H9 (cell line): Measurements from ENCODE around the gene MT1F. TPM values are rescaled to one million over a fixed set of nuclear protein-coding genes. Genes with fewer than 3 reads are reported as not detected.

Experiments used
- DNase-seq: peaks from one replicate; pipeline ENCODE4 v3.0.0-alpha.2; 2017
- H2AFZ ChIP-seq: one replicate; pipeline ENCODE4 v1.6.1; 2013; ENCODE audit warnings: mild to moderate bottlenecking, low read length, control low read depth, moderate library complexity
- H2AK5ac ChIP-seq: 2 replicates; pipeline ENCODE4 v1.6.1; 2013; ENCODE audit warnings: low read length, control low read depth, mixed read lengths; ENCODE audit not compliant: insufficient read length
- H2BK120ac ChIP-seq: one replicate; pipeline ENCODE4 v1.6.1; 2013; ENCODE audit warnings: low read depth, mild to moderate bottlenecking, low read length, control low read depth, inconsistent platforms; ENCODE audit not compliant: poor library complexity, severe bottlenecking
- H2BK12ac ChIP-seq: 2 replicates; pipeline ENCODE4 v1.6.1; 2013; ENCODE audit warnings: low read length, control low read depth, mixed read lengths, low read depth; ENCODE audit not compliant: insufficient read length
- H2BK15ac ChIP-seq: 2 replicates; pipeline ENCODE4 v1.6.1; 2013; ENCODE audit warnings: low read depth, low read length, control low read depth
- H2BK20ac ChIP-seq: one replicate; pipeline ENCODE4 v1.6.1; 2013; ENCODE audit warnings: low read depth, mild to moderate bottlenecking, low read length, control low read depth, inconsistent platforms; ENCODE audit not compliant: poor library complexity, severe bottlenecking
- H2BK5ac ChIP-seq: 2 replicates; pipeline ENCODE4 v1.6.1; 2013; ENCODE audit warnings: low read length, control low read depth, mixed read lengths; ENCODE audit not compliant: insufficient read length
- H3K14ac ChIP-seq: 2 replicates; pipeline ENCODE4 v1.6.1; 2013; ENCODE audit warnings: low read length, control low read depth; ENCODE audit not compliant: insufficient read depth
- H3K18ac ChIP-seq: 2 replicates; pipeline ENCODE4 v1.6.1; 2013; ENCODE audit warnings: low read depth, mild to moderate bottlenecking, mixed read lengths, low read length, control low read depth; ENCODE audit not compliant: insufficient read length
- H3K23ac ChIP-seq: 2 replicates; pipeline ENCODE4 v1.6.1; 2013; ENCODE audit warnings: low read length, control low read depth, mixed read lengths, low read depth; ENCODE audit not compliant: insufficient read length
- H3K23me2 ChIP-seq: 2 replicates; pipeline ENCODE4 v1.6.1; 2013; ENCODE audit warnings: low read depth, mild to moderate bottlenecking, mixed read lengths, low read length, control low read depth; ENCODE audit not compliant: insufficient read length, poor library complexity, severe bottlenecking
- H3K27ac ChIP-seq: 2 replicates; pipeline ENCODE4 v1.5.1; 2013; ENCODE audit warnings: low read length, control low read depth, mixed read lengths, low read depth; ENCODE audit not compliant: insufficient read length
- H3K27me3 ChIP-seq: 2 replicates; pipeline ENCODE4 v1.6.1; 2013; ENCODE audit warnings: low read length, control low read depth, inconsistent platforms; ENCODE audit not compliant: insufficient read depth
- H3K4ac ChIP-seq: 2 replicates; pipeline ENCODE4 v1.6.1; 2013; ENCODE audit warnings: low read depth, mild to moderate bottlenecking, control low read depth, inconsistent platforms, low read length, moderate library complexity
- H3K4me1 ChIP-seq: 2 replicates; pipeline ENCODE4 v1.6.1; 2013; ENCODE audit warnings: low read length, control low read depth, inconsistent platforms; ENCODE audit not compliant: insufficient read depth
- H3K4me2 ChIP-seq: 2 replicates; pipeline ENCODE4 v1.6.1; 2013; ENCODE audit warnings: low read length, control low read depth, mixed read lengths; ENCODE audit not compliant: insufficient read length, insufficient read depth
- H3K56ac ChIP-seq: 2 replicates; pipeline ENCODE4 v1.6.1; 2013; ENCODE audit warnings: low read depth, mild to moderate bottlenecking, mixed read lengths, low read length, control low read depth; ENCODE audit not compliant: insufficient read length
- H3K79me1 ChIP-seq: 2 replicates; pipeline ENCODE4 v1.6.1; 2013; ENCODE audit warnings: low read depth, mild to moderate bottlenecking, moderate library complexity, low read length, control low read depth, inconsistent platforms; ENCODE audit not compliant: insufficient read depth, poor library complexity, severe bottlenecking
- H3K79me2 ChIP-seq: 2 replicates; pipeline ENCODE4 v1.6.1; 2013; ENCODE audit warnings: low read length, control low read depth, inconsistent platforms; ENCODE audit not compliant: insufficient read depth
- H3K9ac ChIP-seq: 2 replicates; pipeline ENCODE4 v1.6.1; 2013; ENCODE audit warnings: low read length, control low read depth, mixed read lengths; ENCODE audit not compliant: insufficient read length; ENCODE audit errors: extremely low read depth
- H3K9me3 ChIP-seq: one replicate; pipeline ENCODE4 v1.6.1; 2013; ENCODE audit warnings: low read depth, low read length, inconsistent platforms; ENCODE audit not compliant: control insufficient read depth
- H3T11ph ChIP-seq: one replicate; pipeline ENCODE4 v1.6.1; 2013; ENCODE audit warnings: mild to moderate bottlenecking, low read length, control low read depth, inconsistent platforms
- H4K20me1 ChIP-seq: one replicate; pipeline ENCODE4 v1.6.1; 2013; ENCODE audit not compliant: control insufficient read depth, insufficient read length, insufficient read depth
- H4K5ac ChIP-seq: 2 replicates; pipeline ENCODE4 v1.6.1; 2013; ENCODE audit warnings: low read depth, mild to moderate bottlenecking, mixed read lengths, low read length, control low read depth; ENCODE audit not compliant: insufficient read length
- H4K8ac ChIP-seq: replicated peaks from 2 replicates; pipeline ENCODE4 v1.6.1; 2013; ENCODE audit warnings: low read length, control low read depth, mixed read lengths, low read depth; ENCODE audit not compliant: insufficient read length
- H4K91ac ChIP-seq: 2 replicates; pipeline ENCODE4 v1.6.1; 2013; ENCODE audit warnings: low read depth, mild to moderate bottlenecking, moderate library complexity, mixed read lengths, low read length, control low read depth; ENCODE audit not compliant: insufficient read length
- H3K27ac Mint-ChIP-seq, 3 experiments: 2 replicates in 2 of 3; 3 replicates in 1 of 3; pipeline ENCODE4 v1.8.0; 2020 to 2021; ENCODE audit warnings: mixed read lengths in 3 of 3, mild to moderate bottlenecking in 1 of 3, moderate library complexity in 1 of 3
- H3K27me3 Mint-ChIP-seq: 2 replicates; pipeline ENCODE4 v1.8.0; 2021; ENCODE audit warnings: low read depth, mild to moderate bottlenecking, moderate library complexity, mixed read lengths
- H3K36me3 Mint-ChIP-seq, 3 experiments: 2 replicates in 2 of 3; 3 replicates in 1 of 3; pipeline ENCODE4 v1.8.0; 2020 to 2021; ENCODE audit warnings: low read depth in 3 of 3, mixed read lengths in 3 of 3; ENCODE audit not compliant: insufficient read depth in 1 of 3
- H3K4me1 Mint-ChIP-seq, 2 experiments: 2 replicates each; pipeline ENCODE4 v1.8.0; 2020; ENCODE audit warnings: mixed read lengths in 2 of 2
- H3K4me3 Mint-ChIP-seq, 2 experiments: 2 replicates in 1 of 2; 3 replicates in 1 of 2; pipeline ENCODE4 v1.8.0; 2020 to 2021; ENCODE audit warnings: mild to moderate bottlenecking in 2 of 2, mixed read lengths in 2 of 2, moderate library complexity in 1 of 2
- H3K9me3 Mint-ChIP-seq, 2 experiments: 2 replicates in 1 of 2; 3 replicates in 1 of 2; pipeline ENCODE4 v1.8.0; 2020; ENCODE audit warnings: mild to moderate bottlenecking in 2 of 2, mixed read lengths in 2 of 2, moderate library complexity in 1 of 2
- WGBS: extraction: QIAGEN DNeasy Blood & Tissue Kit; methylation state at CpG from one replicate; pipeline ENCODE4 v1.1.7; 2013; ENCODE audit warnings: missing lambda C conversion rate, low lambda C conversion rate, mixed read lengths; ENCODE audit not compliant: insufficient read length; ENCODE audit errors: extremely low coverage; 5-methylcytosine and 5-hydroxymethylcytosine counted together
- total RNA-seq: library from RNA; stranded (reverse); gene quantifications from 2 replicates; pipeline ENCODE4 v1.2.1, GENCODE V29; 2021
- TF ChIP-seq, protein P1 (sequence below): fragments of 200-600 bp; sonication (generic); conservative IDR thresholded peaks from 3 replicates; pipeline ENCODE4 v1.8.0; 2021; ENCODE audit warnings: antibody characterized with exemption, mild to moderate bottlenecking

The MT1F gene
- total RNA-seq, 1 experiment from 2014 or later = 26.1 TPM

GRCh38 chr16:56701534-56701933 is 43.8 kb downstream of the MT1F start:
- no peak overlapping the region for H3T11ph ChIP-seq
- no peak overlapping the region for H2AK5ac ChIP-seq
- no peaks in the 10 kb centered on the region for H3K27me3 ChIP-seq
- no peak overlapping the region for H2BK20ac ChIP-seq
- no peak overlapping the region for H2BK5ac ChIP-seq
- no peak overlapping the region for H2BK12ac ChIP-seq
- H3K79me1 ChIP-seq = no peaks in the 10 kb centered on the region
- no peak overlapping the region for H3K9ac ChIP-seq
- Mint-ChIP-seq H3K36me3 (peaks cover 0 to 5% (median 5%) of the 10 kb centered on the region in 3 experiments; a peak in 4 of 7 replicates), H3K4me1 (peaks cover 9% of the 10 kb centered on the region in 2 experiments), H3K27me3 (peaks cover 11% of the 10 kb centered on the region), H3K9me3 (peaks cover 11% of the 10 kb centered on the region in 2 experiments), H3K4me3 (no peak overlapping the region), H3K27ac (no peak overlapping the region)
- no peak overlapping the region for H3K4me2 ChIP-seq
- H2AFZ ChIP-seq = no peak overlapping the region
- no peaks in the 10 kb centered on the region for H3K23me2 ChIP-seq
- no peak overlapping the region for H2BK120ac ChIP-seq
- H3K14ac ChIP-seq = no peak overlapping the region
- H4K91ac ChIP-seq = no peak overlapping the region
- no peak overlapping the region for H2BK15ac ChIP-seq
- H3K9me3 ChIP-seq = no peaks in the 10 kb centered on the region
- H4K5ac ChIP-seq = no peak overlapping the region
- DNase-seq = no peak
- H3K18ac ChIP-seq = no peak overlapping the region
- TF ChIP-seq, protein P1, sequence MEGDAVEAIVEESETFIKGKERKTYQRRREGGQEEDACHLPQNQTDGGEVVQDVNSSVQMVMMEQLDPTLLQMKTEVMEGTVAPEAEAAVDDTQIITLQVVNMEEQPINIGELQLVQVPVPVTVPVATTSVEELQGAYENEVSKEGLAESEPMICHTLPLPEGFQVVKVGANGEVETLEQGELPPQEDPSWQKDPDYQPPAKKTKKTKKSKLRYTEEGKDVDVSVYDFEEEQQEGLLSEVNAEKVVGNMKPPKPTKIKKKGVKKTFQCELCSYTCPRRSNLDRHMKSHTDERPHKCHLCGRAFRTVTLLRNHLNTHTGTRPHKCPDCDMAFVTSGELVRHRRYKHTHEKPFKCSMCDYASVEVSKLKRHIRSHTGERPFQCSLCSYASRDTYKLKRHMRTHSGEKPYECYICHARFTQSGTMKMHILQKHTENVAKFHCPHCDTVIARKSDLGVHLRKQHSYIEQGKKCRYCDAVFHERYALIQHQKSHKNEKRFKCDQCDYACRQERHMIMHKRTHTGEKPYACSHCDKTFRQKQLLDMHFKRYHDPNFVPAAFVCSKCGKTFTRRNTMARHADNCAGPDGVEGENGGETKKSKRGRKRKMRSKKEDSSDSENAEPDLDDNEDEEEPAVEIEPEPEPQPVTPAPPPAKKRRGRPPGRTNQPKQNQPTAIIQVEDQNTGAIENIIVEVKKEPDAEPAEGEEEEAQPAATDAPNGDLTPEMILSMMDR = no peak
- H3K4ac ChIP-seq = no peak overlapping the region
- H4K8ac ChIP-seq = no peak overlapping the region
- H3K79me2 ChIP-seq = no peaks in the 10 kb centered on the region
- H3K56ac ChIP-seq = no peak overlapping the region
- peaks cover 6% of the 10 kb centered on the region for H3K4me1 ChIP-seq
- H3K23ac ChIP-seq = no peak overlapping the region
- no peak overlapping the region for H3K27ac ChIP-seq
- no peaks in the 10 kb centered on the region for H4K20me1 ChIP-seq
- no CpG with 5 or more reads among the region's 7 CpGs for whole genome bisulfite sequencing
